HG03565 (cell line): Measurements from ENCODE around the gene DAG1.
"Not testable (repeated sequence)": the region's sequence is repeated elsewhere in the genome, so short reads cannot be mapped to it uniquely, and the experiment has no call there.

ENCODE experiments used
- ATAC-seq: cut with Tn5 transposase; IDR thresholded peaks from one replicate; pipeline ENCODE4 v1.9.1; 2021; ENCODE audit warnings: mild to moderate bottlenecking, moderate library complexity; ENCODE audit not compliant: unreplicated experiment

The DAG1 gene

GRCh38 chr3:49469037-49469935 lies 781 bp upstream of the DAG1 start:
- ATAC-seq: no peak

DNA sequence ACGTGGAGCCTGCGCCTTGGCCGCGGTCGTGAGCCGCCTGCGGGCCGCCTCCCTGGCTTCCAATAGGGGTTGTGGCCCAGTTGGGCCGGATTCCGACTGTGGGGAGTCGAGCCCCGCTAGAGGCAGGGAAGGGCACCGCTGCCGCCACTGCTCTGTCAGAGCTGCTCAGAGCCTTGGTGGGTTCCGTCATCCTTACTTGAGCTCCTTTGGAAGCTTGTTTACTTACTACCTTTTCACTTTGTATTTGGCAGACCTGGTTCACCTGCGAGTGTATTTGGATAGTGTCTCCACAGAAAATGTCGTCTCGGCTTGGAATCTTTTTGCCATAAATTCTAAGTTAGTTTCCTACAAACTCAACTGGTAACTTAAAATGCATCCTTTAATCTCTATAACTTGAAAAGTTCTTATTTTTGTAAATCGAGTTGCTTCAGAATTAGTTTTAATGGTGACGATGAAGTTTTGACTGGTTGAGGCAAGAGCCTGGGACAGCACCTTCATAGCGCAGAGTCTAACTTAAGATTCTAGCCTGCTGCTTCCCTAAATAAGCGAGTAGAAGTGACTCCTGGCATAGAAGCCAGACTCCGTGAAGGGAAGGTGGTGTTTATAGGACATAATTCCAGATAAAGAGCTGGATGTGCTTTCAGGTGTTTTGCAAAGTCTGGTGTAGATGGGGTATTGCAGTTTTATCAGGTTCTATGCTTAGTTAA lies 800 bp downstream of the DAG1 start:
- peak; percentile 15 for ATAC-seq

- no peak for ATAC-seq
These were observed 1.9 kb downstream of the DAG1 start for GRCh38 chr3:49471856-49472495.

DNA sequence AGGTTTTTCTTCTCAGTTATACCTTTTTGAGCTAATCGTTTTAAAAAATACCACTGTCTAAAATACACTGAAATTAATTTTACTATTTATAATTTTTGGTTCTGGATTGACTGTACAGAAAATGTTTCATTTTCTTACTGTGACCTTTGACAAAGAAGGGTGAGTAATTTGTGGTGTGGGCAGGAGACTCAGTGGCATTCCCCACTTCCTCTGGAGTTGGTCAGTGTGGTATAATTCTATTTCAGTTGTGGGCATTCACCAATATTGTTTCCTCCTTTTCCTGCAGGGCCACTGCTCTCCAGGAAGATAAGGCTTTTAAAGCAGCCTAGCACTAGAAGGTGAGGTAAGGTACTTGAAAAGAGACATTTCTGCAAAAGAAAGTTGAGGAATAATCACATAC lies 6.5 kb downstream of the DAG1 start:
- ATAC-seq: no peak

- no peak for ATAC-seq
These were observed 12.7 kb downstream of the DAG1 start for GRCh38 chr3:49482766-49483165.

DNA sequence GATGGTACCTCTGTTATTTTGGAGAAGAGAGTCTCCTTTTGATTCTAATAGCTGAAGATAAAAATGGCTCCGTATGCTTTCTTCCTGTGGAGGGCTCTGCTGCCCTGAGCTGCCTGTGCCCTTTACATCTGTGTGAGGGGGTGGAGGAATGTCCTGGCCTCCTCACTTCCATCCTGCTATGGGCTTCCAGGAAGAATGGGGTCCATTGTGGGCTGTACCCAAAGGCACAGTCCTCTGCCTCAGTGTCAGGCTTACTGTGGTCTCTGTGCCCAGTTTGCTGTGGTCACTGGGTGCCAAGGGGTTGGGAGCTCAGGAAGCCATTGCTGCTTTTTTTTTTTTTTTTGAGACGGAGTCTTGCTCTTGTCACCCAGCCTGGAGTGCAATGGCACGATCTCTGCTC lies 14.4 kb downstream of the DAG1 start:
- ATAC-seq: no peak

DNA sequence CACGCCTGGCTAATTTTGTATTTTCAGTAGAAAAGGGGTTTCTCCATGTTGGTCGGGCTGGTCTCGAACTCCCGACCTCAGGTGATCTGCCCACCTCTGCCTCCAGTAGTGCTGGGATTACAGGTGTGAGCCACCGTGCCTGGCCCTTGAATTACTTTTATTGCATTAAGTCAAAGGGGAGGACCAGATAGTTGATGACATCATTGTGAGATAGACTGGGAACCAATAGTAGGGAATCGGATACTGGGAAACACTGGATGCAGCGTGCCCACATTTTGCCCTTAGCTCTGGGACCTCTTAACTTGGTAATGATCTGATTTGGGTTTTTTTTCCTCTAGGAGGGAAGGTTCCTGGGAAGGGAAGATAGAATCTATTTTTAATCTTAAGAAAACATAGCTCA lies 19.2 kb downstream of the DAG1 start:
- ATAC-seq: no peak

DNA sequence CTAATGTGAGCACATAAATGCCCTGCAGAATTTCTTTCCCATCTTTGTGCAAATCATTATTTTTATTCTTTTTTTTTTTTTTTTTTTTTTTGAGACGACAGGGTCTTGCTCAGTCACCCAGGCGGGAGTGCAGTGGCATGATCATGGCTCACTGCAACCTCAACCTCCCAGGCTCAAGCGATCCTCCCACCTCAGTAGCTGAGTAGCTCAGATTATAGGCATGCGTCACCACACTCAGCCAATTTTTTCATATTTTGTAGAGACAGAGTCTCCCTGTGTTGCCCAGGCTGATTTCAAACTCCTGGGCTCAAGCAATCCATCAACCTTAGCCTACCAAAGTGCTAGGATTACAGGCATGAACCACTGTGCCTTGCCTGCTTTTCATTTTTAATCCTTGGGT lies 22.9 kb downstream of the DAG1 start:
- no peak for ATAC-seq

- ATAC-seq: no peak
These were observed 23.8 kb downstream of the DAG1 start for GRCh38 chr3:49493901-49494300.

DNA sequence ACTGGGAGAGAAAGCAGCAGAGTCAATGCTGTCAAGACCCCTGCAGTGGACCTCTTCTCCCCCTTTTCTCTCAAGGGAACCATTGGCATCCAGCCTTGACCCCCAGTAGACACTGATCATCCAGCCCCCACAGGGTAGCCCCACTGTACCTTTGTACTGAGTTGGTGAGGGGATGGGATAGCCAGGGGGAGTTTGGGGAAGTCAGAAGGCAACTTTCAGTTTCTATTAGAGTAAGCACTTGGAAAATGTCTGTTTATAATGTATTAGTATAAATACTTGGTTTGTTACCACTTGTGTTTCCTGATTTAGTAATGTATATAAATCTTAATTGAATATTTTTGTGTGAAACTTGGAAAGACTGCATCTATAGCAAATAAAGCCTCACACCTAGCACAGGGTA lies 25.0 kb downstream of the DAG1 start:
- no peak for ATAC-seq

GRCh38 chr3:49496845-49497244 lies 26.8 kb downstream of the DAG1 start:
- not testable (repeated sequence) for ATAC-seq

- ATAC-seq: no peak
These were observed 27.5 kb downstream of the DAG1 start for GRCh38 chr3:49497606-49498005.

DNA sequence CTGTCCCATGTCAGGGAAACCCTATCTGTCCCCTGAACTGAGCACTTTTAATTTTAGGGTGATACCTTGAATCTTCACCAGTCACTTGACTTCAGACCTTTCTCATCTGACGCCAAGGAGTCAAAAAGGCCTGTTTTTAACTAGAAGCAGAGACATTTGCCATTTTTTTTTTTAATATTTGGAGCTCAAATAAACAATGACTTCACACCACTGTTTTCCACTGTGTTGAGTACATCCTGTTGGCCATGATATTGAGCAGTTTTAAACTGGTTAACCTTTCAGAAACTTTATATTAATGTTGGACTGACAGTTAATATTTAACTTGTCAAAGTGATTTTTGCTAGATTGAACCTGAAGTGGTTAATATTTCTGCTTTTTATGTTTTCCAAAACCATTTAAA lies 28.2 kb downstream of the DAG1 start:
- no peak for ATAC-seq

DNA sequence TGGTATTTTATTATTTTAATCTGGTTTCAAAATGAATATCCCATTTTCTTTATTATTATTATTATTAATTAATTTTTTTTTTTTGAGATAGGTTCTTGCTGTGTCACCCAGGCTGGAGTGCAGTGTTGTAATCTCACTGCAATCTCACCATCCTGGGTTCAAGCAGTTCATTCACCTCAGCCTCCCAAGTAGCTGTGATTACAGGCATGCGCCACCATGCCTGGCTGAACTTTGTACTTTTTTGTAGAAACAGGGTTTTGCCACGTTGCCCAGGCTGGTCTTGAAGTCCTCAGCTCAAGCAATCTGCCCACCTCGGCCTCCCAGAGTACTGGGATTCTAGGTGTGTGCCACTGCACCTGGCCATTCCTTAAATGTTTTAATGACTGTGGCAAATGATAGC lies 28.6 kb downstream of the DAG1 start:
- no peak for ATAC-seq

DNA sequence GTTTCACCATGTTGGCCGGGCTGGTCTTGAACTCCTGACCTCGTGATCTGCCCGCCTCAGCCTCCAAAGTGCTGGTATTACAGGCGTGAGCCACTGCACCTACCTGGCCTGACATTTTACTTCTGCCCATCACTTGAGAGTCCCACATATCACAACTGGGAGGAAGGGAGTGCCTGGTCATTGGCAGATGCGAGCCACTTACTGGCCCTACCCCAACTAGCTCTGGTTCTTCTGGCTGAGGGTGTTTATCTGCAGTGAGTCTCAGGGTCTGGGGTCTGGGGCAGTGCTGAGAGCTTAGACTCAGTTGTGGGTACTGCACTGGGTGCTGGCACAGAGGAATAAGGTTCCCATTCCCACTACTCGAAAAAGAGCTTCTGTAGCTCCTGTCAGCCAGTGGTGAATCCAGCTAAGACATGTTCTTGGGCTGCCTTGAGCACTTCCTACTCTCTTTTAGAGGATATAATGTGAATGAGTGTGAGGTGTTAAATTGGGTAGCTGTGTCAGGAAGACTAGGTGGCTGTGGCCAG lies 30.2 kb downstream of the DAG1 start:
- no peak for ATAC-seq

GRCh38 chr3:49500732-49501609 lies 30.9 kb downstream of the DAG1 start:
- no peak for ATAC-seq

DNA sequence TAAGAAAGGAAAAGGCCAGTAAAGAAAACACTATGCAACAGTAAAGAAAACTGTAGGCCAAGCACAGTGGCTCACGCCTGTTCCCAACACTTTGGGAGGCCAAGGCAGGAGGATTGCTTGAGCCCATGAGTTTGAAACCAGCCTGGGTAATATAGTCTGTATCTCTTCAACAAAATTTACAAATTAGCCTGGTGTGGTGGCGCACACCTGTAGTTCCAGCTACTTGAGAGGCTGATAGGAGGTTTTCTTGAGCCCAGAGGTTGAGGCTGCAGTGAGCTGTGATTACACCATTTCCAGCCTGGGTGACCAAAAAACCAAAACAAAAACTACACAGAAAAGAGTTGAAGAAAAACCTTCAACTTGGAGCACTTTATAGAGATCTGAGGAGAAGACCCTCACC lies 31.8 kb downstream of the DAG1 start:
- no peak for ATAC-seq

DNA sequence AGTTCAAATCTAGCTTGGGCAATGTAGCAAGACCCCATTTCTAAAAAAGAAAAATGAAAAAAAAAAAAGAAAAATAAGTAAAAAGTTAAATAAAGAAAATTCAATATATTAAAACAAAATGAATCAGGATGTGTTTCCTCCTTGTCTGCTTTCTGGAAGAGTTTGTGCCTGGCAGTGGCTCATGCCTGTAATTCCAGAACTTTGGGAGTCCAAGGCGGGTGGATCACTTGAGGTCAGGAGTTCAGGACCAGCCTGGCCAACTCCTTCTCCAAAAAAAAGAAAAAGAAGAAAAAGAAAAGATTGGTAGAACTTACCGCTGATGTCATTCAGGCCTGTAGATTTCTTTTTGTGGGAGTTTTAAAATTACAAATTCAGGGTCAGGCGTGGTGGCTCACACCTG lies 36.8 kb downstream of the DAG1 start:
- ATAC-seq: no peak

DNA sequence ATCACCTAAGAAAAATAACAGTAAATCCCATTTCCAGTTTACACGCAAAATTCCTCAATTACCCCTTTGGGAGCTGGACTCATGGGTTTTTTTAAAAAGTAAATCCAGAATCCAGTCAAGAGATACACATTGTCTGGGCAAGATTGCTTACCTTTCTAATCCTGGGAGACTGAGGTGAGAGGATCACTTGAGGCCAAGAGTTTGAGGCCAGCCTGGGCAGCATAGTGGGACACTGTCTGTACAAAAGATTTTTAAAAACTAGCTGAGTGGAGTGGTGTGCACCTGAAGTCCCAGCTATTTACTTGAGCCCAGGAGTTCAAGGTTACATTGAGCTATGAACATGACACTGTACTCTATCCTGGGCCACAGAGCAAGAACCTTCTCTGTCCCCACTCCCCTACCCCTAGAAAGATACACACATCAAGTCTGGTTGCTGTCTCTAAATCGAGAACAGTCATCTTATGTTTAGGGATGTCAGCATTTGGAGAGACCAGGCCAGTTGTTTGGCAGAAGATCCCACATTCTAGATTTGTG lies 39.0 kb downstream of the DAG1 start:
- no peak for ATAC-seq

DNA sequence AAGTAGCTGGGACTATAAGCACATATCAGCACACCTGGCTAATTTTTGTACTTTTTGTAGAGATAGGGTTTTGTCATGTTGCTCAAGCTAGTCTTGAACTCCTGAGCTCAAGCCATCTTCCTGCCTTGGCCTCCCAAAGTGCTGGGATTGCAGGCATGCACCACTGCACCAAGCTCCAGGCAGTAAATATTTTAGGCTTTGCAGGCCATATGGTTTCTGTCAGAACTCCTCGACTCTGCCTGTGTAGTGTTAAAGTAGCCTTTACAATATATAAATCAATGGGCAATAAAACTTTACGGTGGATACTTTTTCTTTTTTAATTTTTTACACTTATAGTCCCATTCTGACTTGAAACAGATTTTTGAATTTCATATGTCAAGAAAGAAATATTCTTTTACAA lies 41.6 kb downstream of the DAG1 start:
- no peak for ATAC-seq
